Type B pancreatic cell (in vitro differentiated cells): ENCODE data around the gene HERC3. TPM values are rescaled to one million over a fixed set of nuclear protein-coding genes. Genes with fewer than 3 reads are reported as not detected.

ENCODE experiments used
- DNase-seq: peaks from one replicate; pipeline ENCODE4 v3.0.0; 2021; ENCODE audit warnings: mixed read lengths; ENCODE audit not compliant: unreplicated experiment; ENCODE audit errors: extremely low spot score
- H3K27ac Mint-ChIP-seq: 2 replicates; pipeline ENCODE4 v1.8.0; 2021; ENCODE audit warnings: mild to moderate bottlenecking, mixed read lengths
- H3K27me3 Mint-ChIP-seq: 2 replicates; pipeline ENCODE4 v1.8.0; 2021; ENCODE audit warnings: mixed read lengths
- H3K36me3 Mint-ChIP-seq: 2 replicates; pipeline ENCODE4 v1.8.0; 2021; ENCODE audit warnings: mixed read lengths
- H3K4me1 Mint-ChIP-seq: one replicate; pipeline ENCODE4 v1.8.0; 2021; ENCODE audit warnings: mixed read lengths; ENCODE audit not compliant: unreplicated experiment
- H3K4me3 Mint-ChIP-seq: 2 replicates; pipeline ENCODE4 v1.8.0; 2021; ENCODE audit warnings: mild to moderate bottlenecking, mixed read lengths
- H3K9me3 Mint-ChIP-seq: 2 replicates; pipeline ENCODE4 v1.8.0; 2021; ENCODE audit warnings: mixed read lengths
- CTCF ChIP-seq: fragments of 200-600 bp; sonication (generic); conservative IDR thresholded peaks from 2 replicates; pipeline ENCODE4 v1.5.0; 2021; ENCODE audit warnings: antibody characterized with exemption, mild to moderate bottlenecking
- total RNA-seq: library from RNA; stranded (reverse); gene quantifications from 2 replicates; pipeline ENCODE4 v1.2.1, GENCODE V29; 2021; ENCODE audit warnings: low replicate concordance

The HERC3 gene
- total RNA-seq, 1 donor from 2014 or later = 14.1 TPM

DNA sequence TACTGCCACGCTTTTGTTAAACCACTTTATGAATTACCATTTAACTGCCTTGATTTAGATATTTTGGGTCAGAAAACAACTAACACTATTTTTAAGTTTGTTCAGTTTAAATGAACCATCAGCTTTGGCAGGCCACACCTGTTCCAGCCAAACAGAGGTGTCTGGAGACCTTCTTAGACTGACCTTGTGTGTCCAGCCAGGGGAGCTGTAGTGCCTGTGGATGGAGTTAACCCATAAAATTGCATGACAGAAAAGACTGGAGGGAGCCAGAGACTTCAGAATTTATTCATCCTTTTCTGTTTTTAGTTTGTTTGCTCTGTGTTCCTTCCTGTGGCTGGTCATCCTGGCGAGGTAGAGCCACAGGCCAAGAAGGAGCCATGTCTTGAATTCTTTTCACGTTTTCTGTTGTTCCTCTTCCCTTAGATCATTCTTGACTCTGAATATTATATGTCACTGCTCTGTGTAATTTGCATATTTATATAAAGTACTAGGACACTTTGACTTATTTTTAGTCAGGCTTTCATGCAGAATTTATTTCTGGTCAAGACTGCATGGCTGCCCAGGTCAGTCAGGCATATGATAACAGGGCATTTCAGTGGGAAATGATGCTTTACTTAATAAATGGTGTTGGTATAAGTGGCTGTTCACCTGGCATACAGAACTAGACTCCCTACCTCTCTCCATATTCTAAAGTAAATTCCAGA is 26.7 kb downstream of the HERC3 start:
- H3K27ac Mint-ChIP-seq = no peak overlapping the region
- TF ChIP-seq CTCF = no peak
- H3K4me1 Mint-ChIP-seq = no peaks in the 10 kb centered on the region
- no peaks in the 10 kb centered on the region for H3K9me3 Mint-ChIP-seq
- no peaks in the 10 kb centered on the region for H3K27me3 Mint-ChIP-seq
- DNase-seq = no peak
- H3K36me3 Mint-ChIP-seq = peaks cover 2% of the 10 kb centered on the region
- H3K4me3 Mint-ChIP-seq = no peak overlapping the region

DNA sequence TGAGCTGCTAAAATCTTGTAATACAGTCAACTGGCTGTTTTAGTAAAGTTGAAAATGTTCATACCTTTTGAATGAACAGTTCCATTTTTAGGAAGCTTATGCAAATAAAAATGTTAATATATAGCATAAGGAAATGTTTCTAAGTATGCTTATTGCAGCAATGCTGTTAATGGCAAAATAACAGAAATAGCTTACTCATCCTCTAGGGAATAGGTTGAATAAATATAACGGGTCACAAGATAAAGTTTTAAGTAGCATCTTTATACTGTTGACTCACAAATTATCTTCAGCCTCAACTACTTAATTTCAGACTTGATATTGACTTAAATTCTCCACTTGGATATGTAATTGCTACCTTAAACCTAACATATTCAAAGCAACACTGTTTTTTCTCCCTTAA is 27.7 kb downstream of the HERC3 start:
- Mint-ChIP-seq H3K4me3 (no peak overlapping the region), H3K27me3 (no peaks in the 10 kb centered on the region), H3K9me3 (peaks cover 4% of the 10 kb centered on the region), H3K36me3 (peaks cover 3% of the 10 kb centered on the region), H3K4me1 (no peaks in the 10 kb centered on the region), H3K27ac (no peak overlapping the region)
- DNase-seq = no peak
- TF ChIP-seq CTCF = no peak

DNA sequence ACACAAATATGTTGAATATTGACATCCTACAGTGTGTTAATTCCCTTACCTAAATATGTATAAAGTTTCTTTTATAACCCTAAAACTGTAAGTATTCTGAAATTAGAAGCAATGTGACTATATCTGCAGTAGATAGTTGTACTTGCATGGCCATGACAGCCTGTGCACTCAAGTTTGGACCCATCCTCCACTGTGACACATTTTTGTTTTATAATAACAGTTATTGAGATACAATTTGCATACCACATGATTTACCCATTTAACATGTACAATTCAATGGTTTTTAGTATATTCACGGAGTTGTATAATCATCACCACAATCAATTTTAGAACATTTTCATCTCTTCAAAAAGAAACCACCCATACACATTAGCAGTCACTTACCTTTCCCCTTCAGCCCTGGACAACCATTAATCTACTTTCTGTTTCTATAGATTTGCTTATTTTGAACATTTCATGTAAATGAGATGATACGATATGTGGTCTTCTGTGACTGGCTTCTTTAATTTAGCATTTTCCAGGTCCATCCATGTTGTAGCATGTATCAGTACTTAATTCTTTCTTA is 29.6 kb downstream of the HERC3 start:
- Mint-ChIP-seq H3K36me3 (peaks cover 3% of the 10 kb centered on the region), H3K27me3 (no peaks in the 10 kb centered on the region), H3K4me1 (no peaks in the 10 kb centered on the region), H3K9me3 (peaks cover 4% of the 10 kb centered on the region), H3K4me3 (no peak overlapping the region), H3K27ac (no peak overlapping the region)
- DNase-seq = no peak
- no peak for TF ChIP-seq CTCF

- TF ChIP-seq CTCF = no peak
- no peak overlapping the region for H3K27ac Mint-ChIP-seq
- no peak overlapping the region for H3K4me3 Mint-ChIP-seq
- DNase-seq = no peak
- peaks cover 4% of the 10 kb centered on the region for H3K9me3 Mint-ChIP-seq
- H3K4me1 Mint-ChIP-seq = no peaks in the 10 kb centered on the region
- peaks cover 3% of the 10 kb centered on the region for H3K36me3 Mint-ChIP-seq
- no peaks in the 10 kb centered on the region for H3K27me3 Mint-ChIP-seq
Measured at GRCh38 chr4:88623097-88623496, 30.8 kb downstream of the HERC3 start.

GRCh38 chr4:88628746-88629145 is 36.5 kb downstream of the HERC3 start:
- H3K36me3 Mint-ChIP-seq = peaks cover 7% of the 10 kb centered on the region
- no peak overlapping the region for H3K4me3 Mint-ChIP-seq
- no peaks in the 10 kb centered on the region for H3K27me3 Mint-ChIP-seq
- H3K4me1 Mint-ChIP-seq = no peaks in the 10 kb centered on the region
- H3K9me3 Mint-ChIP-seq = peaks cover 10% of the 10 kb centered on the region
- no peak overlapping the region for H3K27ac Mint-ChIP-seq
- no peak for DNase-seq
- no peak for TF ChIP-seq CTCF
